WTC11 (cell line): Measurements from ENCODE around the gene EGLN2. TPM values are rescaled to one million over a fixed set of nuclear protein-coding genes. Genes with fewer than 3 reads are reported as not detected.

Experiments
- total RNA-seq: library from RNA; stranded (reverse); gene quantifications from 3 replicates; pipeline ENCODE4 v1.2.3, GENCODE V29; 2021

Gene EGLN2
- total RNA-seq, 1 experiment from 2014 or later: 102 TPM

Other genes starting within 250 kb of the EGLN2 start
- gene SHKBP1, start 222.3 kb upstream of the EGLN2 start, total RNA-seq: 71.7 to 82.1 TPM (median 76.9 TPM) in 3 replicates
- 125 to 168 TPM (median 166 TPM) in 3 replicates for gene LTBP4, start 197.8 kb upstream of the EGLN2 start, total RNA-seq
- 30.3 to 38.6 TPM (median 34.9 TPM) in 3 replicates for gene NUMBL, start 108.5 kb upstream of the EGLN2 start, total RNA-seq
- 55.6 to 62.9 TPM (median 59.9 TPM) in 3 replicates for gene COQ8B, start 82.3 kb upstream of the EGLN2 start, total RNA-seq
- 10.4 to 13.8 TPM (median 10.6 TPM) in 3 replicates for gene ITPKC, start 82.1 kb upstream of the EGLN2 start, total RNA-seq
- gene ACTMAP, start 48.7 kb upstream of the EGLN2 start, total RNA-seq: 29.6 to 42.4 TPM (median 40.2 TPM) in 3 replicates
- 215 to 227 TPM (median 218 TPM) in 3 replicates for gene SNRPA, start 48.0 kb upstream of the EGLN2 start, total RNA-seq
- gene MIA, start 23.7 kb upstream of the EGLN2 start, total RNA-seq: not detected in 3 replicates
- 29.7 to 34.1 TPM (median 30.5 TPM) in 3 replicates for gene RAB4B, start 20.9 kb upstream of the EGLN2 start, total RNA-seq
- gene CYP2A6, start 51.3 kb downstream of the EGLN2 start, total RNA-seq: 0.25 to 0.80 TPM (median 0.28 TPM) in 3 replicates
- 0.21 TPM in 1 of 3 replicates, not detected in the others for gene CYP2A7, start 83.0 kb downstream of the EGLN2 start, total RNA-seq
- gene CYP2B6, start 192.1 kb downstream of the EGLN2 start, total RNA-seq: 6.7 to 10.3 TPM (median 8.4 TPM) in 3 replicates